ENCODE results near the gene PBRM1.

- TF ChIP-seq POLR2AphosphoS5 (IDR thresholded peaks at IDR 0.05; ENCODE audit: borderline replicate concordance, low read depth, low read length) (no peak), EZH2 (IDR thresholded peaks at IDR 0.05) (no peak), FOXP2 (optimal IDR thresholded peaks at IDR 0.05; ENCODE audit: control extremely low read depth, extremely low read length, insufficient read depth) (no peak)
Observed at GRCh38 chr3:52614689-52615088, 71.0 kb downstream of the PBRM1 start.

Data from SK-N-MC (cell line).